Adrenal gland (tissue), 12 donors: ENCODE measurements around the gene C9orf50. TPM values are rescaled to one million over a fixed set of nuclear protein-coding genes. Genes with fewer than 3 reads are reported as not detected.
A peak's percentile ranks its signal among the peaks of the same experiment; 100 is the strongest.

Experiments used
- DNase-seq, 7 donors: peaks; one replicate each; pipeline ENCODE4 v3.0.0-alpha.2; 2019 to 2020
- H3K27ac ChIP-seq, 5 donors: fragments of 200-600 bp; sonication (generic) in 4 of 5; 1 replicate in 3 of 5; 2 replicates in 2 of 5; pipeline versions ENCODE4 v1.5.1 to v1.8.0; 2016 to 2020; ENCODE audit warnings: mild to moderate bottlenecking in 1 of 5
- H3K27me3 ChIP-seq: fragments of 200-600 bp; 2 replicates; pipeline ENCODE4 v1.8.0; 2021
- H3K36me3 ChIP-seq, 2 donors: fragments of 200-600 bp; replicated peaks in 1 of 2; 1 replicate in 1 of 2; 2 replicates in 1 of 2; pipeline versions ENCODE4 v1.5.1 to v1.8.0; 2018 to 2022
- H3K4me1 ChIP-seq, 2 donors: fragments of 200-600 bp; replicated peaks in 1 of 2; 1 replicate in 1 of 2; 2 replicates in 1 of 2; pipeline versions ENCODE4 v1.5.1 to v1.8.0; 2018 to 2021
- H3K4me3 ChIP-seq, 4 donors: fragments of 200-600 bp; sonication (generic) in 3 of 4; one replicate each; pipeline ENCODE4 v1.5.1; 2016 to 2018
- H3K9me3 ChIP-seq, 3 donors: fragments of 200-600 bp; sonication (generic) in 1 of 3; replicated peaks in 1 of 3; 1 replicate in 2 of 3; 2 replicates in 1 of 3; pipeline versions ENCODE4 v1.5.1 to v1.8.0; 2016 to 2021
- POLR2A ChIP-seq, 2 donors: fragments of 450-650 bp; IDR thresholded peaks; one replicate each; pipeline ENCODE4 v1.6.1; 2017; ENCODE audit warnings: antibody characterized with exemption in 2 of 2, mild to moderate bottlenecking in 2 of 2, moderate library complexity in 1 of 2
- WGBS, 4 donors: extraction: QIAGEN DNeasy Blood & Tissue Kit in 2 of 4; methylation state at CpG; one replicate each; pipeline versions ENCODE4 v1.1.5 to v1.1.7; 2013 to 2017; 5-methylcytosine and 5-hydroxymethylcytosine counted together
- intact Hi-C, 2 donors: fragments of 100-400 bp; cut with DNase I; formaldehyde crosslinking; loops; one replicate each; pipeline versions ENCODE4 v1.14.1 to v1.15.0; 2022 to 2023
- polyA plus RNA-seq, 3 donors: library from polyadenylated mRNA; stranded (reverse); fragments of 200-250 nt in 2 of 3; fragments of 350-450 nt in 1 of 3; fragmentation: Illumina TruSeq in 1 of 3; extraction: RNeasy Lipid Tissue Mini Kit (QIAGEN cat#74804) in 1 of 3; gene quantifications; one replicate each; pipeline ENCODE4 v1.2.3, GENCODE V29; 2013 to 2014
- total RNA-seq, 9 donors: library from RNA; depleted of rRNA in 4 of 9; stranded (reverse); fragments of >200 nt in 4 of 9; fragments of 120-200 nt in 1 of 9; fragmentation: NEBNext Ultra II Directional in 1 of 9; extraction: Animal tissue kit (Norgen Biotek cat#: 25700) in 1 of 9; gene quantifications; one replicate each; pipeline versions ENCODE4 v1.1.0 to v1.2.4, GENCODE V29; 2013 to 2023
- TF ChIP-seq, protein P1 (sequence below), 6 experiments: fragments of 450-650 bp in 4 of 6; fragments of 200-600 bp in 2 of 6; sonication (generic) in 1 of 6; IDR thresholded peaks; 1 replicate in 5 of 6; 2 replicates in 1 of 6; pipeline versions ENCODE4 v1.5.1 to v1.8.0; 2016 to 2021; ENCODE audit warnings: antibody characterized with exemption in 6 of 6, mild to moderate bottlenecking in 2 of 6, moderate library complexity in 1 of 6
- donor health status: healthy with polysubstance abuse.
- donor health status: Bipolar disorder and iron deficiency.
- donor health status: DM: yes; HTN: yes; CAD: no.
- donor health status: DM: no; HTN: no; CAD: no.
- donor health status: DM: no; HTN: no; CAD: no.
- donor health status: DM: yes; HTN: yes; CAD: no.

Gene C9orf50
- total and polyA plus RNA-seq, 12 donors: 0.11 to 0.74 (median 0.37) TPM; not detected in 7

DNA sequence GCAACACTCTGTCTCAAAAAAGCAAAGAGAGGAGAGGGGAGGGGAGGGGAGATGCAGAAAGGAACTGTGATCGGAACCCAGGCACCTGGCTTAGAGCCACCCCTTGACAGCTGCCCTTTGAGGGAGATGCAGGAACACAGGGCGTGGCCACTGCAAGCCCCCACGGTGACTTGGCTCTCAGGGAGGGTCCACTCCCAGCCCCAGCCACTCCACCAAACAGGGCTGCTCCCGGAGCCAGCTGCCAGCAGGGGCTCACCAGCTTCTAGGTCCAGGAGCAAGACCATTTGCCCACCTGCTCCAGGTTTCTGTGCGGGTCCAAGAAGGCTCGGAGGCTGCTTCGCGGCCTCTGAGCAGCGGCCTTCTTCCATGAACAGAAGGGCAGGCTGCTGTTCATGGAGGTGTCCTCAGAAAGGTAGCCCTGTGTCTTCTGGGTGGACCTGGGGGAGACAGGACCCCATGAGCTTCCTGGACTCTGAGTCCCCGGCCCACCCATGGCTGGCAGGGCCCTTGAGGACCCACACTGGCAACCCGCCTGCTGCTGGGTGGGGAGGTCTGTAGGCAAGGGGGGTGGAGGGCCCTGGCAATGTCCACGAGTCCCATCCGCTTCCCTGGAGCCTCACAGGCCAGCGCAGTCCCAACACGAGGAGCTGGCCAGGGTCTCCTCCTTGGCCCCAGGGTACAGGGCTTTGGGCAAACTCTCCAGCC lies 7.9 kb downstream of the C9orf50 start:
- Histone ChIP-seq H3K36me3 (no peaks in the 10 kb centered on the region), H3K27ac (peak overlapping the region in 1 of 5 donors; percentile 10), H3K4me1 (peaks cover 14 to 26% of the 10 kb centered on the region in 2 donors), H3K9me3 (no peaks in the 10 kb centered on the region), H3K27me3 (no peaks in the 10 kb centered on the region), H3K4me3 (no peak overlapping the region)
- 72 to 90% (median 84%) methylated on average over 4 to 15 of the region's 15 CpGs for WGBS, 4 donors
- intact Hi-C loops: loop anchor here (5.0 to 10.0 kb wide), 3 partner anchors 228 to 476 kb away; no protein-coding TSS in a partner anchor
- TF ChIP-seq POLR2A (IDR thresholded peaks at IDR 0.05): no peak
- TF ChIP-seq, protein P1, sequence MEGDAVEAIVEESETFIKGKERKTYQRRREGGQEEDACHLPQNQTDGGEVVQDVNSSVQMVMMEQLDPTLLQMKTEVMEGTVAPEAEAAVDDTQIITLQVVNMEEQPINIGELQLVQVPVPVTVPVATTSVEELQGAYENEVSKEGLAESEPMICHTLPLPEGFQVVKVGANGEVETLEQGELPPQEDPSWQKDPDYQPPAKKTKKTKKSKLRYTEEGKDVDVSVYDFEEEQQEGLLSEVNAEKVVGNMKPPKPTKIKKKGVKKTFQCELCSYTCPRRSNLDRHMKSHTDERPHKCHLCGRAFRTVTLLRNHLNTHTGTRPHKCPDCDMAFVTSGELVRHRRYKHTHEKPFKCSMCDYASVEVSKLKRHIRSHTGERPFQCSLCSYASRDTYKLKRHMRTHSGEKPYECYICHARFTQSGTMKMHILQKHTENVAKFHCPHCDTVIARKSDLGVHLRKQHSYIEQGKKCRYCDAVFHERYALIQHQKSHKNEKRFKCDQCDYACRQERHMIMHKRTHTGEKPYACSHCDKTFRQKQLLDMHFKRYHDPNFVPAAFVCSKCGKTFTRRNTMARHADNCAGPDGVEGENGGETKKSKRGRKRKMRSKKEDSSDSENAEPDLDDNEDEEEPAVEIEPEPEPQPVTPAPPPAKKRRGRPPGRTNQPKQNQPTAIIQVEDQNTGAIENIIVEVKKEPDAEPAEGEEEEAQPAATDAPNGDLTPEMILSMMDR (IDR thresholded peaks at IDR 0.05): no peak
- no peak for DNase-seq

- H3K27ac ChIP-seq: no peak overlapping the region
- intact Hi-C loops: loop anchor here (5.0 to 10.0 kb wide), 3 partner anchors 227 to 475 kb away; no protein-coding TSS in a partner anchor
- H3K27me3 ChIP-seq: no peaks in the 10 kb centered on the region
- no peaks in the 10 kb centered on the region for H3K36me3 ChIP-seq
- peak in 1 of 7 donors; percentile 52 for DNase-seq
- H3K4me1 ChIP-seq: peaks cover 14 to 32% of the 10 kb centered on the region in 2 donors
- no peaks in the 10 kb centered on the region for H3K9me3 ChIP-seq
- no peak for TF ChIP-seq POLR2A (IDR thresholded peaks at IDR 0.05)
- WGBS, 4 donors: 44 to 66% (median 59%) methylated on average over 5 to 7 of the region's 7 CpGs
- no peak overlapping the region for H3K4me3 ChIP-seq
These were observed 8.8 kb downstream of the C9orf50 start for GRCh38 chr9:129612123-129612522.

DNA sequence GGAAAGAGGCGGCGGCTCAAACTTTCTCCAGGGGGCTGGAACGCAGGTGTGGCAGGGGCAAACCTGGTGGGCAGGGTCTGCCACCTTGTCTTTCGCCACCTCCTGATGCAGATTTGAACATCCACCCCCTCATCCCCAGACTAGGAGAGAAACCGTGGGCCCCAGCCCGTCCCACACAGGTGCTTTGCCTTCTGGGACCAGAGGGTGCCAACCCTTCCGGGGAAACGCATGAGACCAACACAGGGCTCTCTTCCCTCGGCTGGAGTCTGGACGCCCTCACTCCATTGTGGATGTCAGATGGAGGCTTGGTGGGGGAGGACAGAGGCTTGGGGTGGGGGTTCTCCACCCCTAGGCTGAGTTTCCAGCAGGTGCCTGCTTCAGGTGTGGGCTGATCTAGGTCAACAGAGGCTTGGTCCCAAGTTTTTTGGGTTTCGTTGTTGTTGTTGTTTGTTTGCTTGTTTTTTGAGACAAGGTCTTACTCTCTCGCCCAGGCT lies 9.5 kb downstream of the C9orf50 start:
- H3K4me1 ChIP-seq: peaks cover 14 to 35% of the 10 kb centered on the region in 2 donors
- H3K27ac ChIP-seq: peak overlapping the region in 1 of 5 donors; percentile 88
- intact Hi-C loops: loop anchor here (2.0 to 10.0 kb wide), 4 partner anchors 227 to 474 kb away; no protein-coding TSS in a partner anchor
- TF ChIP-seq, protein P1 (IDR thresholded peaks at IDR 0.05): no peak
- no peak for TF ChIP-seq POLR2A (IDR thresholded peaks at IDR 0.05)
- H3K27me3 ChIP-seq: no peaks in the 10 kb centered on the region
- no peaks in the 10 kb centered on the region for H3K36me3 ChIP-seq
- H3K4me3 ChIP-seq: peak overlapping the region in 1 of 4 donors; percentile 90
- H3K9me3 ChIP-seq: no peaks in the 10 kb centered on the region
- 29 to 47% (median 32%) methylated on average over 4 to 12 of the region's 12 CpGs for WGBS, 4 donors
- peak in 1 of 7 donors; percentile 20 for DNase-seq

GRCh38 chr9:129610473-129611306 lies 10.2 kb downstream of the C9orf50 start:
- Histone ChIP-seq H3K4me1 (peaks cover 14 to 35% of the 10 kb centered on the region in 2 donors), H3K27ac (peak overlapping the region; percentile 48 to 92 (median 80)), H3K9me3 (no peaks in the 10 kb centered on the region), H3K36me3 (no peaks in the 10 kb centered on the region), H3K27me3 (no peaks in the 10 kb centered on the region), H3K4me3 (peak overlapping the region in 2 of 4 donors; percentile 67 to 90)
- peak; percentile 72 to 92 (median 80) for DNase-seq
- intact Hi-C loops: loop anchor here (2.0 to 10.0 kb wide), 4 partner anchors 226 to 473 kb away; no protein-coding TSS in a partner anchor
- TF ChIP-seq, protein P1 (IDR thresholded peaks at IDR 0.05): peak; percentile 57 to 100 (median 91)
- TF ChIP-seq POLR2A (IDR thresholded peaks at IDR 0.05): peak in 1 of 2 donors; percentile 14
- 0 to 1% (median 0%) methylated on average over 1 to 65 of the region's 66 CpGs for WGBS, 4 donors
